Stimulated activated CD4-positive, alpha-beta T cell treated with anti-CD3 and anti-CD28 coated beads, TNF-alpha, amount 100 ng/mL, for 24 hours (primary cell): ENCODE measurements around the gene SLX9.

ENCODE experiments used
- DNase-seq, 3 experiments: peaks; one replicate each; pipeline ENCODE4 v3.0.0-alpha.2; 2020; ENCODE audit warnings: low read depth in 3 of 3

Gene SLX9

GRCh38 chr21:44939532-44940115, at the start of gene SLX9:
Gene SLX9 (plus strand): TSS chr21:44940029. CDS start chr21:44940058, 29 bp downstream.
- peak; percentile 62 to 80 (median 71) for DNase-seq

- DNase-seq = no peak
These were observed 49.4 kb upstream of the SLX9 start for GRCh38 chr21:44890338-44890931.

GRCh38 chr21:44890961-44891541, 48.8 kb upstream of the SLX9 start:
- DNase-seq = no peak

- no peak for DNase-seq
These were observed 48.2 kb upstream of the SLX9 start for GRCh38 chr21:44891631-44892031.

- no peak for DNase-seq
These were observed 47.7 kb upstream of the SLX9 start for GRCh38 chr21:44892095-44892494.

- peak; percentile 63 to 77 (median 64) for DNase-seq
These were observed 47.1 kb upstream of the SLX9 start for GRCh38 chr21:44892536-44893277.

- no peak for DNase-seq
These were observed 46.6 kb upstream of the SLX9 start for GRCh38 chr21:44893278-44893556.

GRCh38 chr21:44893948-44894656, 45.7 kb upstream of the SLX9 start:
- DNase-seq = no peak

GRCh38 chr21:44894687-44895302, 45.0 kb upstream of the SLX9 start:
- no peak for DNase-seq

- DNase-seq = no peak
These were observed 44.0 kb upstream of the SLX9 start for GRCh38 chr21:44895859-44896258.

- no peak for DNase-seq
These were observed 43.1 kb upstream of the SLX9 start for GRCh38 chr21:44896561-44897286.

GRCh38 chr21:44897326-44898010, 42.4 kb upstream of the SLX9 start:
- DNase-seq = no peak

GRCh38 chr21:44898011-44898488, 41.8 kb upstream of the SLX9 start:
- no peak for DNase-seq

GRCh38 chr21:44898851-44899767, 40.7 kb upstream of the SLX9 start:
- no peak for DNase-seq

GRCh38 chr21:44899768-44900558, 39.9 kb upstream of the SLX9 start:
- DNase-seq = no peak

GRCh38 chr21:44900559-44901251, 39.1 kb upstream of the SLX9 start:
- no peak for DNase-seq

- DNase-seq = no peak
These were observed 38.3 kb upstream of the SLX9 start for GRCh38 chr21:44901391-44902074.
